Stimulated activated CD8-positive, alpha-beta memory T cell treated with anti-CD3 and anti-CD28 coated beads, Interleukin-2, amount 100 ng/mL, for 1 hour (primary cell): ENCODE data around the gene RNF138.
"Not testable (repeated sequence)": the region's sequence is repeated elsewhere in the genome, so short reads cannot be mapped to it uniquely, and the experiment has no call there.

Experiments used
- DNase-seq, 2 donors: peaks; one replicate each; pipeline ENCODE4 v3.0.0-alpha.2; 2020; ENCODE audit warnings: low read depth in 2 of 2

The RNF138 gene

GRCh38 chr18:32095192-32095899 lies 3.7 kb downstream of the RNF138 start:
- DNase-seq, result no peak

- DNase-seq, result no peak
Observed at GRCh38 chr18:32095900-32096229, 4.2 kb downstream of the RNF138 start.

GRCh38 chr18:32096946-32097345 lies 5.3 kb downstream of the RNF138 start:
- no peak for DNase-seq

- DNase-seq, result no peak
Observed at GRCh38 chr18:32104516-32104915, 12.8 kb downstream of the RNF138 start.

GRCh38 chr18:32110005-32110404 lies 18.3 kb downstream of the RNF138 start:
- no peak for DNase-seq

GRCh38 chr18:32111706-32112105 lies 20.0 kb downstream of the RNF138 start:
- DNase-seq, result no peak

GRCh38 chr18:32112826-32113225 lies 21.2 kb downstream of the RNF138 start:
- no peak for DNase-seq

- DNase-seq, result no peak
Observed at GRCh38 chr18:32114293-32114942, 22.7 kb downstream of the RNF138 start.

GRCh38 chr18:32122039-32122438 lies 30.4 kb downstream of the RNF138 start:
- DNase-seq, result no peak

GRCh38 chr18:32126538-32126937 lies 34.9 kb downstream of the RNF138 start:
- no peak for DNase-seq

- no peak for DNase-seq
Observed at GRCh38 chr18:32135625-32136024, 44.0 kb downstream of the RNF138 start.

- DNase-seq, result no peak
Observed at GRCh38 chr18:32138332-32138982, 46.8 kb downstream of the RNF138 start.

GRCh38 chr18:32139835-32140283 lies 48.2 kb downstream of the RNF138 start:
- DNase-seq, result no peak

GRCh38 chr18:32148185-32148870 lies 56.7 kb downstream of the RNF138 start:
- DNase-seq, result no peak

- DNase-seq, result no peak
Observed at GRCh38 chr18:32152705-32153448, 61.2 kb downstream of the RNF138 start.

- no peak for DNase-seq
Observed at GRCh38 chr18:32156855-32157254, 65.2 kb downstream of the RNF138 start.

GRCh38 chr18:32157580-32157979 lies 65.9 kb downstream of the RNF138 start:
- DNase-seq, result no peak

- peak; percentile 28 to 48 for DNase-seq
Observed at GRCh38 chr18:32158108-32158624, 66.5 kb downstream of the RNF138 start.

- not testable (repeated sequence) for DNase-seq
Observed at GRCh38 chr18:32158631-32159030, 67.0 kb downstream of the RNF138 start.

- DNase-seq, result no peak
Observed at GRCh38 chr18:32160547-32160946, 68.9 kb downstream of the RNF138 start.

GRCh38 chr18:32167980-32168730 lies 76.5 kb downstream of the RNF138 start:
- no peak for DNase-seq
